ENCODE data around the gene ARHGAP8.

GRCh38 chr22:44865193-44866057 is 113.0 kb downstream of the ARHGAP8 start:
- TF ChIP-seq CTCF (conservative IDR thresholded peaks at IDR 0.05; ENCODE audit: low read length) = no peak
- no peak for TF ChIP-seq EZH2phosphoT487 (IDR thresholded peaks at IDR 0.05; ENCODE audit: borderline replicate concordance, low read depth, low read length)
